Skeletal muscle tissue (tissue), 4 donors: ENCODE results near the gene RPL35A. TPM values are rescaled to one million over a fixed set of nuclear protein-coding genes. Genes with fewer than 3 reads are reported as not detected.
"Not testable (repeated sequence)": the region's sequence is repeated elsewhere in the genome, so short reads cannot be mapped to it uniquely, and the experiment has no call there.

ENCODE experiments used
- H3K27ac ChIP-seq: one replicate; pipeline ENCODE4 v1.7.0; 2013; ENCODE audit warnings: mild to moderate bottlenecking, low read depth, low read length, inconsistent platforms
- H3K27me3 ChIP-seq, 3 donors: one replicate each; pipeline ENCODE4 v1.7.0; 2013; ENCODE audit warnings: low read length in 3 of 3; ENCODE audit not compliant: control insufficient read depth in 3 of 3, insufficient read depth in 3 of 3
- H3K36me3 ChIP-seq, 3 donors: one replicate each; pipeline ENCODE4 v1.7.0; 2013; ENCODE audit warnings: low read length in 3 of 3; ENCODE audit not compliant: control insufficient read depth in 3 of 3, insufficient read depth in 3 of 3
- H3K4me1 ChIP-seq, 3 donors: one replicate each; pipeline ENCODE4 v1.7.0; 2013; ENCODE audit warnings: low read length in 3 of 3, mild to moderate bottlenecking in 3 of 3; ENCODE audit not compliant: control insufficient read depth in 3 of 3, insufficient read depth in 3 of 3
- H3K4me3 ChIP-seq, 3 donors: one replicate each; pipeline ENCODE4 v1.7.0; 2013; ENCODE audit warnings: low read length in 3 of 3
- H3K9ac ChIP-seq, 3 donors: one replicate each; pipeline ENCODE4 v1.7.0; 2013; ENCODE audit warnings: low read length in 3 of 3, mild to moderate bottlenecking in 3 of 3, moderate library complexity in 2 of 3, low read depth in 1 of 3
- H3K9me3 ChIP-seq, 3 donors: one replicate each; pipeline ENCODE4 v1.7.0; 2013; ENCODE audit warnings: low read length in 3 of 3; ENCODE audit not compliant: control insufficient read depth in 3 of 3
- total RNA-seq: library from RNA; depleted of rRNA; stranded (reverse); fragments of >200 nt; gene quantifications from one replicate; pipeline ENCODE4 v1.2.3, GENCODE V29; 2014
- donor health status: Osteomylitis.

Gene RPL35A
- total RNA-seq = 1,632 TPM

- H3K27ac ChIP-seq = peak within 1 kb of the TSS; percentile 94
- peak within 1 kb of the TSS; percentile 89 to 98 (median 94) for H3K4me3 ChIP-seq
- peaks cover 25 to 27% (median 26%) of the 10 kb centered on the region in 3 donors for H3K36me3 ChIP-seq
- H3K4me1 ChIP-seq = peaks cover 12 to 38% (median 22%) of the 10 kb centered on the region in 3 donors
- H3K9me3 ChIP-seq = no peaks in the 10 kb centered on the region
- no peaks in the 10 kb centered on the region for H3K27me3 ChIP-seq
- H3K9ac ChIP-seq = peak within 1 kb of the TSS; percentile 93 to 98 (median 94)
Measured at GRCh38 chr3:197949778-197950676, at the start of gene RPL35A. TSS of gene RPL35A (plus strand) at chr3:197950190. CDS start at chr3:197950968, 778 bp downstream.

DNA sequence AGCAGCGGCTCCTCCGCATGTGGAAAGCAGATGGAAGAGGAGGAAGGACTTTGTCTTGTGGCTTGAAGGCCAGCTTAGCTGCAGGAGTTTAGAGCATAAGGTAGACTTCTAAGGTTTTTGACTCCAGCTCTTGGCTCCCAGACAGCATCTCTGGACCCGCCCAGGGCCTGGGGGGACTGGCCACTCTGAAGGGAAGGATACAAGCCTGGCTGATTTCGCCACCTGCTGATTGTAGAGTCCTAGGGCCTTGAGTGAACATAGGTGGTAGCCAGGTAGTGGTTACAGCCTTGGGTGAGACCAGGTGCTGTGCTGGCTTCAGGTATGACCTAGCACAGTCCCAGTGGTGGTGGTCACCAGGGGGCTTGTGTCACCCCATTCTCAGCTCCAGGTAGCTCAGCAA, 48.4 kb upstream of the RPL35A start:
- Histone ChIP-seq H3K9me3 (no peaks in the 10 kb centered on the region), H3K27ac (no peak overlapping the region), H3K36me3 (no peaks in the 10 kb centered on the region), H3K4me1 (peaks cover 0 to 3% (median 0%) of the 10 kb centered on the region in 3 donors), H3K4me3 (no peak overlapping the region), H3K27me3 (no peaks in the 10 kb centered on the region), H3K9ac (no peak overlapping the region)

GRCh38 chr3:197906023-197906849, 43.8 kb upstream of the RPL35A start:
- Histone ChIP-seq H3K9ac (no peak overlapping the region), H3K4me1 (peaks cover 0 to 3% (median 0%) of the 10 kb centered on the region in 3 donors), H3K27ac (no peak overlapping the region), H3K4me3 (no peak overlapping the region), H3K9me3 (no peaks in the 10 kb centered on the region), H3K36me3 (no peaks in the 10 kb centered on the region), H3K27me3 (no peaks in the 10 kb centered on the region)

- Histone ChIP-seq H3K4me3 (no peak overlapping the region), H3K9me3 (no peaks in the 10 kb centered on the region), H3K4me1 (peaks cover 0 to 3% (median 0%) of the 10 kb centered on the region in 3 donors), H3K36me3 (no peaks in the 10 kb centered on the region), H3K9ac (no peak overlapping the region), H3K27me3 (no peaks in the 10 kb centered on the region), H3K27ac (no peak overlapping the region)
Measured at GRCh38 chr3:197906850-197907187, 43.2 kb upstream of the RPL35A start.

DNA sequence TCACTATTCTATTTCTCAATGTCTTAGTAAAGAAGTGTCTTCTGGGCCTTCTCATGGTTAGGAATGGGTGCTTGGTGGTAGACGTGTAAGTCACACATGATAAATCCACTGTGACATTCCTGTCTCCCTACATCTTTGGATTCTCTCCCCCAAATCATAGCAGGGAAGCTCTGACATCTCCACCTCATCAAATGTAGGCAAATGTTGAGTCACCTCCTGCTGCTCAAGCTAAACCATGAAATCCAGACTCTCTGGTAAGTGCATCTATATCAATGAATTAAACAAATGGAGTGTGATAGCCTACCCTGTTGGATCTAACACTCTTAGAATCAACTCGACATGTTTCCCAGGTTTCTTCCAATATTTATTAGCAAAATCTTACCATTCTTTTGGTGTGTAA, 42.8 kb upstream of the RPL35A start:
- peaks cover 0 to 3% (median 0%) of the 10 kb centered on the region in 3 donors for H3K4me1 ChIP-seq

GRCh38 chr3:197908550-197908949, 41.4 kb upstream of the RPL35A start:
- not testable (repeated sequence) for H3K9me3 ChIP-seq, H3K4me1 ChIP-seq, H3K36me3 ChIP-seq, H3K27me3 ChIP-seq, H3K4me3 ChIP-seq, H3K27ac ChIP-seq, H3K9ac ChIP-seq

More for the DNA sequence above, 42.8 kb upstream of the RPL35A start:
- no peaks in the 10 kb centered on the region for H3K9me3 ChIP-seq
- H3K27ac ChIP-seq = no peak overlapping the region
- H3K36me3 ChIP-seq = no peaks in the 10 kb centered on the region
- H3K4me3 ChIP-seq = no peak overlapping the region
- no peak overlapping the region for H3K9ac ChIP-seq
- no peaks in the 10 kb centered on the region for H3K27me3 ChIP-seq

- no peak overlapping the region for H3K4me3 ChIP-seq
- H3K36me3 ChIP-seq = no peaks in the 10 kb centered on the region
- no peak overlapping the region for H3K27ac ChIP-seq
- no peak overlapping the region for H3K9ac ChIP-seq
- H3K9me3 ChIP-seq = no peaks in the 10 kb centered on the region
- H3K27me3 ChIP-seq = no peaks in the 10 kb centered on the region
- peaks cover 0 to 3% (median 0%) of the 10 kb centered on the region in 3 donors for H3K4me1 ChIP-seq
Measured at GRCh38 chr3:197908957-197909701, 40.9 kb upstream of the RPL35A start.

DNA sequence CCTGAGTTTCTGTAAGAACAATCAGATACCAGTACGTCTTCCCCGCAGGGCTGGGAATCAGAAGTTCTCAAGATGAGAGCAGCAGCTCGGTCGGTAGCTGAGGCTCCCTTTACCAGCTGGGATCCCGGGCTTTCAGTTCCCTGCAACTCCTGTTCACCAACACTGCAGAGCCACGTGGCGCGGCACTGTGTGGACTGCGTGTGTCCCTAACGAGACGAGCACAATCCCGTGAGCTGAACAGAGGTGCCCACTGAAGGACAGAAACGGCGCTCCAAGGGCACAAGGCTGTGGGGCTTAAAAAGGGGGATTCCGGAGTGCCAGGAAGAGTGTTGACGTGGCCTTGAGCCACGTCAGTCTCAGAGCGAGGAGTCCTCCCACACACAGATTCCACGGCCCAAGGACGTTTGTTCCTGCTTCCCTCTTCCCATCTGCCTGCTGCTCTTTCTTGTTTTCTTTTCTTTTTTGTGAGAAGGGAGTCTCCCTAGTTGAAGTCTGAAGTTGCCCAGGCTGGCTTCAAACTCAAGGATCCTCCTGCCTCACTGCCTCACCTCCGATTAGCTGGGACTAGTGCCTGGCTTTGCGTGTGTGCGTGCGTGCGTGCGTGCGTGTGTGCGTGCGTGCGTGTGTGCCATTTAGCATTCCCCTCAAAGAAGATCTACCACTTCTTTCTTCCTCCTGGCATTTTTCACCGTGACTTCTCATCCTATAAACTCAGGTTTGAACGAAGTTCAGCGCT, 37.1 kb upstream of the RPL35A start:
- H3K27me3 ChIP-seq = no peaks in the 10 kb centered on the region
- H3K4me3 ChIP-seq = no peak overlapping the region
- H3K36me3 ChIP-seq = no peaks in the 10 kb centered on the region
- H3K9ac ChIP-seq = no peak overlapping the region
- no peaks in the 10 kb centered on the region for H3K9me3 ChIP-seq
- no peak overlapping the region for H3K27ac ChIP-seq
- no peaks in the 10 kb centered on the region for H3K4me1 ChIP-seq

DNA sequence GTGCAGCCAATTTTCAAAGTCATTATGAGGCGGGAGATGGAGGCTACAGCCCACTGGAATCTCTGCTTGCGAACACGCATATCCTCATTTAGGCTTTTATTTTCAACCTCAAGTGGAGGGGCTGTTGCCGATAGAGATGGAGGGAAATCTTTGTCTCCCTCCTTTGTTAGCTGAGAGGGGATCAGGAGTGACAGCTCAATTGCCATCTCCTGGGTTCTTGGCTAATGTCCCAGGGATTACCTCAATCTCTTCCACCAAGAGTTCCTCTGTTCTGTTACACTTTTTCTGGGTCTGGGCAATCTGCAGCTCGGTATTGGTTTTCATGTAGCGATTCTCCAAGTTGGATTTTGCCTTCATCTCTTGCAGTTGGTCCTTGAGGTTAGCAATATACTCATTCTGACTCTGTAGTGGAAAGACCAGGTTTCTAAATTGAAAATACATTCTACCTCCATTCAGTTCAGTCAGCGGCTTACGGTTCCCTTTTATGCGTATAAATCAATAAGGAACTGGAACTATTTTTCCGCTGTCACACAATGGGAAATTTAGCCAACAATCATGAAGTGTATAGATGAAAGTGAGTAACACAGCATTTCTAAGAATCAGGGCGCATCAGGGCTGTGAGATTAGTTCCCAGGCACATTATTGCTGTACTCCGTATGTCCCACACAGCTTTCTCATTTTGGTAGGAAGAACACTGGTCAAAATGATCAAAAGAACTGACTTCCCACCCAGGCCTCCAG, 36.2 kb upstream of the RPL35A start:
- no peak overlapping the region for H3K9ac ChIP-seq
- H3K4me1 ChIP-seq = no peaks in the 10 kb centered on the region
- H3K27ac ChIP-seq = no peak overlapping the region
- no peaks in the 10 kb centered on the region for H3K27me3 ChIP-seq
- no peaks in the 10 kb centered on the region for H3K36me3 ChIP-seq
- no peak overlapping the region for H3K4me3 ChIP-seq
- no peaks in the 10 kb centered on the region for H3K9me3 ChIP-seq
